GM13976 (cell line): ENCODE data around the gene NGEF.

ENCODE experiments used
- DNase-seq: peaks from one replicate; pipeline ENCODE4 v3.0.0; 2012; ENCODE audit warnings: low spot score
- in situ Hi-C: fragments of 300-500 bp; cut with MboI; formaldehyde crosslinking; loops from one replicate; pipeline ENCODE4 v1.12.0; 2022; ENCODE audit warnings: low sequenced_read_pairs, mixed read lengths, inconsistent platforms; ENCODE audit not compliant: unreplicated experiment
- TF ChIP-seq, protein P1 (sequence below): IDR thresholded peaks from 2 replicates; pipeline ENCODE4 v1.5.1; 2012; ENCODE audit warnings: borderline replicate concordance, mild to moderate bottlenecking; ENCODE audit not compliant: insufficient read depth; ENCODE audit errors: extremely low read depth, missing control alignments, control extremely low read depth

Gene NGEF

GRCh38 chr2:232941400-232941799 lies 71.7 kb downstream of the NGEF start:
- in situ Hi-C loops = no loop called here

GRCh38 chr2:232940724-232941123 lies 72.3 kb downstream of the NGEF start:
- TF ChIP-seq, protein P1, sequence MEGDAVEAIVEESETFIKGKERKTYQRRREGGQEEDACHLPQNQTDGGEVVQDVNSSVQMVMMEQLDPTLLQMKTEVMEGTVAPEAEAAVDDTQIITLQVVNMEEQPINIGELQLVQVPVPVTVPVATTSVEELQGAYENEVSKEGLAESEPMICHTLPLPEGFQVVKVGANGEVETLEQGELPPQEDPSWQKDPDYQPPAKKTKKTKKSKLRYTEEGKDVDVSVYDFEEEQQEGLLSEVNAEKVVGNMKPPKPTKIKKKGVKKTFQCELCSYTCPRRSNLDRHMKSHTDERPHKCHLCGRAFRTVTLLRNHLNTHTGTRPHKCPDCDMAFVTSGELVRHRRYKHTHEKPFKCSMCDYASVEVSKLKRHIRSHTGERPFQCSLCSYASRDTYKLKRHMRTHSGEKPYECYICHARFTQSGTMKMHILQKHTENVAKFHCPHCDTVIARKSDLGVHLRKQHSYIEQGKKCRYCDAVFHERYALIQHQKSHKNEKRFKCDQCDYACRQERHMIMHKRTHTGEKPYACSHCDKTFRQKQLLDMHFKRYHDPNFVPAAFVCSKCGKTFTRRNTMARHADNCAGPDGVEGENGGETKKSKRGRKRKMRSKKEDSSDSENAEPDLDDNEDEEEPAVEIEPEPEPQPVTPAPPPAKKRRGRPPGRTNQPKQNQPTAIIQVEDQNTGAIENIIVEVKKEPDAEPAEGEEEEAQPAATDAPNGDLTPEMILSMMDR = no peak
- no peak for DNase-seq
- in situ Hi-C loops = no loop called here

More at GRCh38 chr2:232941400-232941799, 71.7 kb downstream of the NGEF start:
- TF ChIP-seq, protein P1 = no peak
- DNase-seq = no peak

GRCh38 chr2:232937278-232937906 lies 75.7 kb downstream of the NGEF start:
- in situ Hi-C loops = no loop called here
- TF ChIP-seq, protein P1 = no peak
- DNase-seq = no peak

DNA sequence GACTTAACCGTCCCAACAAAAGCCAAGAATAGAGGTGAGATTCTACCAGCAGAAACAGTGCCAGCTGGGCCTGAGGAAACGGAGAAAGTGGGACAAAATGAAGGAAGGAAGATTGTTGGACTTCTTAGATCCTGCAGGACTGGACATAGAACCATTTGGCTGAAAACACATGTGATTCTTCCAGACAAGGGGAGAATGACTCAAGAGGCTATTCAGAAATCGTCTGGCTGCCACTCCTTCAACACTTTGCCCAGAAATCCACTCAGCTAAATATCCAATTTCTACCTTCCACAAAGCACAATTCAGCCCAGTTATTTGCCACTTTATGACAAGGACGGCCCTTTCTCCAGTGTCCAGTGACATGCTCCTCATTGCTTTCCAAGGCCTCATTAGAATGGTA lies 81.4 kb downstream of the NGEF start:
- in situ Hi-C loops = no loop called here
- no peak for DNase-seq

GRCh38 chr2:232930059-232930400 lies 83.0 kb downstream of the NGEF start:
- in situ Hi-C loops = no loop called here
- no peak for DNase-seq
- TF ChIP-seq, protein P1 = no peak

More for the DNA sequence above, 81.4 kb downstream of the NGEF start:
- TF ChIP-seq, protein P1 = no peak

DNA sequence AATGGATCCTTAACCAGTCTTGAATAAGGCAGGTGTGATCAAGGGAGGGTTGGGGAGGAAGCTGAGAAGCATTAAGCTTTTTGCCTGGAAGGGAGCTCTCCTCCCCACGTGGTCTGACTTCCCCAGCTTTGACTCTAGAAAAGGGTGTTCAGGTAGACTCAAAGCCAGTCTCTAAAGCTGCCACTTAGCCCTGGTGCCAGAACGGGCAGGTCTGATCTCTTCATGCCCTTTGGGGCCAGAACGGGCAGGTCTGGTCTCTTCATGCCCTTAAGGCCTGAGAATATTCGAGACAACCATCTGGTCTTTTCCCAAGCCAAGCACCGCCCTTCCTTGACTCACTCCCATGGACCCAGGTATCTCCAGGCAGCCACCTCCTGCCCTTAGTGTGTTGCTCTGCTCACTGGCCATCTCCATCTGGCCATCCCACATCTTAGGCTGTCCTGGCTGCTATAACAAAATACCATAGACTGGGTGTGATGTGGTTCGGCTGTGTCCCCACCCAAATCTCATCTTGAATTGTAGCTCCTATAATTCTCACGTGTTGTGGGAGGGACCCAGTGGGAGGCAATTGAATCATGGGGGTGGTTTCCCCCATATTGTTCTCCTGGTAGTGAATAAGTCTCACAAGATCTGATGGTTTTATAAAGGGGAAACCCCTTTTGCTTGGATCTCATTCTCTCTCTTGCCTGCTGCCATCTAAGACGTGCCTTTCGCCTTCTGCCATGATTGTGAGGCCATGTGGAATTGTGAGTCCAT lies 83.6 kb downstream of the NGEF start:
- no peak for DNase-seq
- in situ Hi-C loops = no loop called here
- TF ChIP-seq, protein P1 = no peak
